Stimulated activated CD8-positive, alpha-beta memory T cell treated with anti-CD3 and anti-CD28 coated beads, Interleukin-15, amount 100 ng/mL, for 24 hours (primary cell): ENCODE measurements around the gene LHX6.

Source experiments
- DNase-seq: peaks from one replicate; pipeline ENCODE4 v3.0.0-alpha.2; 2020; ENCODE audit warnings: low read depth

The LHX6 gene

DNA sequence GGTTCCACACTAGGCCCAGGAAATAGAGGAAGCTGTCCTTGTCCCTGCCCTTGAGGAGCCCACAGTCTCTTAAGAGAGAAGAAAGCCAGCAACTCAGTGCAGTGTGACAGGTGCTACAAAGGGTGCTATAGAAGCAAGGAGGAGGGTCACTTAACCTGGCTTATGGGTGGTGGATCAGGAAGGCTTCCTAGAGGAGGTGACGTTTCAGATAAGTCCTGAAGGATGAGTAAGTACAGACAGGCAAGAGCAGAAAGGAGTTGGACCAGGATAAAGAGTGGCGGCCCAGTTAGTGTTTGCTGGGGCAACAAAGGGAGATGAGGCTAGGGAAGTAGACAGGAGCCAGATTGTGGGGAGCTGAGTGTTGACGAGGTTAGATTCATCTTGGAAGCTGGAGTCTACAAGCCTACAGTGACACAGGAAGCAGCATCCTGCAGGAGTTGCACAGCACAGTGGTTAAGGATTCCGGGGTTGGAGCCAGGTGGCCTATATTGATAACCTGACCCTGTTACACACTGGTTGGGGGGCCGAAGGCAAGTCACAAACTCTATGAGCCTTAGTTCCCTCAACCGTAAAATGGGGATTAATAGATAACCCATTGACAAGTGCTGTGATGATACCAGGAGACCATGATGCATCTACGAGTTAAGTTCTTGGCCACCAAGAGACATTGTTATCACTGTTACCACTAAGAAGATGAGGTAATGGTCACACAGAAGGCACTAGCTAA, 5.4 kb upstream of the LHX6 start:
- DNase-seq, result no peak

DNA sequence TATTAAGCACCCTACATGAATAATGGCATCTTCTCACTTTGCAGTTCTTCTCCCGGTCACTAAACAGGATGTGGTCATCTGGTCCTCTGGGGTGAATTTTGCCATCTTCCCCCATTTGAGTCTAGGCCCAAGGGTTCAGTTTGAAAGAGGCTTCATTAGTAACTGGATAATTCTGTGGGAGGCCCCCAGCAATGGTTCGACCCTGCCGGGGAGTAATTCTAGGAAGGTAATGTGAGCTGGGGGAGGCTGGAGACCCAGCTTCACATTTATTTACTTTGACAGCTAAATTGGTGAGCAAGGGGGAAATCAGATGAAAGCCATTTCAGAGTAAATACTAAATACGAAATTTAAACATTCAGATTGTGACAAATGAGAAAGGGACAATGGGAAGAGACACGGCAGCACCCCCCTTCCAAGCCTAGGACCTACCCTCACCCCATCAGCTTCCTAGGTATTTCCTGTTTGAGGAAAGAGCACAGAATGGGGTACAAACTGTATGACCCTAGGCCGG, 4.1 kb upstream of the LHX6 start:
- no peak for DNase-seq

- no peak for DNase-seq
These were observed 704 bp upstream of the LHX6 start for GRCh38 chr9:122229485-122229837.

DNA sequence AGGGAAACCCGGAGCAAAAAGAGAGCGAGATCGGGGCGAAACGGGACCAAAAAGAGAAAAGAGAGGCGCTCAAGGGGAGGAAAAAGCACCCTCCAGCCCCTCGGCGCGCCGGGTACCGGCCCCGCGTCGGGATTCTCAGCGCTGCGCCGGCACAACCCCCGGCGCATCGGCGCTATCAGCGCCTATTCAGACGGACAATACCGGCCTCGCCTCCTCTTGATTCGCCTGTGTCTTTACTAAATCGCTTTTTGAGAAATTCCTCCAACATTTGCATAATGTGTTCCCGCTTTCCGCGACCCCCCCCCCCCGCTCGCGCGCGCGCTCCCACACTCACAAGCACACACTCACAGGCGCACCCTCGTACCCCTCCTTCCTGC, 578 bp downstream of the LHX6 start:
- no peak for DNase-seq

GRCh38 chr9:122227575-122227900, 1.2 kb downstream of the LHX6 start:
- DNase-seq, result no peak

- no peak for DNase-seq
These were observed 1.8 kb downstream of the LHX6 start for GRCh38 chr9:122226758-122227574.

- no peak for DNase-seq
These were observed 2.5 kb downstream of the LHX6 start for GRCh38 chr9:122226142-122226757.

GRCh38 chr9:122225312-122226141, 3.2 kb downstream of the LHX6 start:
- DNase-seq, result no peak

DNA sequence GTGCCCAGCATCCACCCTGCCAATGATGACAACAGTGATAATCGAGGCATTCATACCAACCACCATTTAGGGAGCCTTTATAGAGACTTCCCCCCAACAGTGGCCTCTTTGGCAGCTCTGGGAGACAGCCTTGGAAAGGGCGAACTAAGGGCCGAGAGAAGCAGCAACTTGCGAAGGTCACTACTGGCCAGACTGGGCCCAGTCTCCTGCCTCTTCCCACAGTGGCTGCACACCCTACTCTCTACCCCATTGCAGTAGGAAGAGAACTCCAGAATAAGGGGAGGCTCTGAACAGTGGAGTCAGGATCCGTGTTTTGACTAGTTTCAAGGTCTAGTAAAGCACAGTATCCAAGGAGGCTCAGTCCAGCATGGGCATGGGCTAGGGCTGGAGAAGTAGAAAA, 5.3 kb downstream of the LHX6 start:
- DNase-seq, result no peak

GRCh38 chr9:122222791-122223190, 6.0 kb downstream of the LHX6 start:
- DNase-seq, result no peak

DNA sequence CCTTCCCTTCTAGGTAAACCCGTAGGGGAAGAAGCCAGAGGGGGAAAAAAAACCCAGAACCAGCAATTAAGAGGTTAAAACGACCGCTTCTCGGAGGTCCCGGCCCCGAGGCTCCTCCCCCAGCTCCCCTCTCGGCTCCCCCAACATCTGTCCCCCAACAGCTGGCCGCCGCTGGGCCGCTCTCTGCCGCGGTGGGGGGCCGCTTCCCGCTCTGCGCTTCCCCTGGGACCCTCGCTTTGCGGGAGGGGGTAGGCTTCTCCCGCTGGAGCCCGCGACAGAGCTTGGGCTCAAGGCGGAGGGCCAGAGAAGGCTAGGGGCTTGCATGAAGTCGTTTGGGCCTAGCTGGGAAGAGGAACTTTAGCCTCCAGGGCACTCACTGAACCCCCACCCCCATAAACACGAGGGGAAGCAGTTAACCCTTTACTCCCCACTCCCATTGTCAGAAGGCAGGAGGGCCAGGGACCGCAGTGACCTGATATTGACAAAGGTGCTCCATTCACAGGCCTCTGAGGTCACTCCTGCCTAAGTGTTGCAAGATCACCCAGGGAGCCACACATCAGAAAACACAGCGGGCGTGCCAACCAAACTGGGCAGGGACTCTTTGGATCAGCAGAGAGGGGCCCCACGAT, 7.5 kb downstream of the LHX6 start:
- no peak for DNase-seq

DNA sequence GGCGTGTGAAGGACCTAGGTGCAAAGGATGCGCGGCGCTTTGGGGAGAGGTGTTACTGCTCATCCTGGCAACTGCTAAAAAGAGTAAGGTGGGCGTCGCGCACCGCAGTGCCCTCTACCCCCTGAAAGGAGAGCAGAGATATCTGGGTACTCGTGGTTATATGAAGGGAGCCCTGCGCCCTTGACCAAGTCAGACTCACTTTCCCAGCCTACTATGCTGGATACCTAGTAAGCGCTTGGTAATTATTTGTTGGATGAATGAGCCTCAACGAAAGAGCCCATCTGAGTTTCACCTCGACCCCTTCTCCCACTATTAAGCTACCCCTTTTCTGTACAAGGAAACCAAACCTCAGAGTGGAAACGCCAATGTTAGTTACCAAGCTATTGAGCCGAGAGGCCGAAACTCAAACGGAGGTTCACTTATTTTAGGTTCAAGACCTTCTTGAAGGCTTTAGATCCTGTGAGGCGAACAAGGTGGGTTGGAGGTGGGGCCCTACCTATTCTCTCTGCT, 8.0 kb downstream of the LHX6 start:
- DNase-seq, result no peak

GRCh38 chr9:122219856-122220672, 8.7 kb downstream of the LHX6 start:
- DNase-seq, result no peak

DNA sequence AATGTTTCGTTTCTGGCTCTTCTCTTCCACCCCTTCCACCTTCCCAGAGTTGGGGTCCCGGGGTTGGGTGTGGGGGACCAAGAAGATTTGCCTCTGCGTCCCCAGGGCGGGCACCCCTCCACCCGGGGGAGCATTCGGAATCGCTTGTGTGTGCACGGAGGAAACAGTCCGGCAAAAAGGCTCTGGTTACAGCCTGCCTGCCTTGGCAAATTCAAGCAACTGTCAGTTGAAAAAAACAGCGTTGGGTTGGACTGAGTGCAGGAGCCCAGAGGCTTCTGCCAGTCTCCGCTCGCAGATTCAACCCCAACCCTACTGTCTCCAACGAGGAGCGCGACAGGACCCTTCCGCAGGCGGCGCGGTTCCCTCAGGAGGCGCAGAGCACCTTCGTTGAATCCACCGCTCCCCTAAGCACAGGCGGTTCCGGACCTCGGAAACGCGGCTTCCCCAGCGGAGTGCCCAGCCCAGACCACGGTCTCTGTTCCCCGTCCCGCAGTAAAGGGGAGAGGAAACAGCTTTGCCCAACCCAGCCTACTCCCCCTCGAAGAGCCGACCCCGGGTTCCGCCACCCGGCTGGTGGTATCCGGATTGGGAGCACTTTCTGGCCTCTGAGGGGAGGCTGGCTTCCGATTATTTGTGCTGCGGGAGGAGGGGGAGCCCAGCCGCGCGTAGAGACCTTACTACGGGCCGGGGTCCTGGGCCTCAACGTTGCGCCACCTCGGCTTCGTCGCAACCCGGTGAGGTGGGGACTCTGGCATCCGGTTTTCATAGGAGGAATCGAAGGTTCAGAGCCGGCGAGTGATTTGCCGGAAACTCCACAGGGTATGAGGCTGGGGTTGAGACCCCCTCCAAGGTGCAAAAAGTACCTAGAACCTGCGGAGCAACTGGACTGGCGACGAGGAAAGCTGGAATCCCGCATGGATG, 9.6 kb downstream of the LHX6 start:
- no peak for DNase-seq

DNA sequence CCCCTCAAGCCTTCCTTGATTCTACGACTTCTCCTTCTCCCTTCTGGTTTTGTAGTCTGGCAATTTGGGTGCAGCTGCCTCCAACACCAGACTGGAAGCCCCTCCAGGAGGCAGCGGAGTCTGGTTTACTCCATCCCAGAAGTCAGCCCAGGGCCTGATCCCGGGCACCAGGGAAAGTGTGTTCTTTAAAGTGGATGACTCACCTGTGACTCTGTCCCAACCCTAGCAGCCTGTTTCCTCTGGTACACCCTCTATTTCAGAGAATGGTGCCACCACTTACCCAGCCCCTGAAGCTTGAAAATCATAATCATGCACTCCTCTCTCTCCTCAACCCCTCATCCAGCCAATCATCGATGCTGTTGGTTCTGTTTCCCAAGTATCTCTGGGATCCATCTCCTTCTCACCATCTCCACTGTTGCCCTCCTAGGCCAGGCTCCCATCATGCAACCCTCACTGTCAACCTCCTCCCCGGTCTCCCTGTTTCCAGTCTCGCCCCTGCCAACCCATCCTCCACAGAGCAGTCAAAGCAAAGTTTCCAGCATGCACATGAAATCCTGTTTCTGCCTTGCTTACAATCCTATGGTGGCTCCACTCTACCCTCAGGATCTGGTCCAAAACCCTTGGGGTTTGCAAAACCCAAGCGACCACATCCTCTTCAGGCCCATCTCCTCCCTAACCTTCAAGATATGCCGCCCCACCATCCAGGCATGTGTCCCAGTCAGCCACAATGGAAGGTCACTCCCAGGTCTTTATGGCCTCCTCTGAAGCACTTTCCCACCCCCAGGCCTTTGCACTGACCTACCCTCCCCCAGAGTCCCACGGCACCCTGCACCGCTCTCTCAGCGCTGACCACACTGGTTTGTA, 10.5 kb downstream of the LHX6 start:
- no peak for DNase-seq

DNA sequence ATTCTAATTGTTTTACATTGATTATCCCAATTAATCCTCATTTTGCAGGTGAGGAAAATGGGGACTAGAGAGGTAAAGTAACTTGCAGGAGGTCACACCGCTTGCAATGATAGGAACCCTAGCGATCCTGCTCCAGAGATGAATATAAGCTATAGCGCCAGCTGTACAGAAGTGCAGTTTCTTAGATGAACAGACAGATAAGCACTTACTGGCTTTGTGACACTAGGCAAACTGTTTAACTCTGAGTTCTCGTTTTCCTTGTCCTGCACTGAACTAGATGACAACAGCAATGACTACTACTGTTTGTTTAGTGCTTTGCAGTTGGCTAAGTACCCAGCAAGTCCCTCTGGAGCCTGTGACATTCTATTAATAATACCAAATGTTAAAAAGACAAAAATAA, 11.1 kb downstream of the LHX6 start:
- no peak for DNase-seq

DNA sequence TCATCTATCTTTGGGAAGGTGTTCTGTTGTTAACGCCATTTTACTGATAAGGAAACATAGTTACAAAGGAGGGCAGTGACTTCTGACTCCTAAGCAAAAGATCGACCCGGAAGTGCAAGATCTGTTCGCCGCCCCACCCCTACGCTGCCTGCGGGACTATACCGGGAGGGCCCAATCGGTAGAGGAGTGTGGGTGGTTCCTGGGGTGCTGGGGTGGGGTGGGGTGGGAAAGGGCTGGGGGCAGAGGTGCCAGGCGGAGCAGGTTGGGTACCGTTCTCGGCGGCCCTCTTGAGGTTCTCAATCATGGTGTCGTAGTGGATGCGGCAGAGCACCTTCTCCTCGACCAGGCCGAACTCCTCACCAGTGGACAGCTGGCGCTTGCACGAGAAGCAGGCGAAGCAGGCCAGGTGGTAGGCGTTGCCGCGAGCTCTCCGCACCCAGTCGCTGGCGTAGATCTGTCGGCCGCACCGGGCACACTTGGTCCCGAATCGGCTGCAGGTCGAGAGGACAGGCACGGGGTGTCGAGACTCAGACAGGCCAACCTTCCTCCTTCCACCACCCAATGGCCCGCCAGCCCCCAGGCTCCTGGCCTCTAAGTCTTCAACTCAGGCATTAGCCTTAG, 11.8 kb downstream of the LHX6 start:
- DNase-seq, result no peak

GRCh38 chr9:122216138-122216797, 12.5 kb downstream of the LHX6 start:
- DNase-seq, result no peak
